A549 (cell line): ENCODE measurements around the gene SCN5A. TPM values are rescaled to one million over a fixed set of nuclear protein-coding genes. Genes with fewer than 3 reads are reported as not detected.

ENCODE experiments used
- ATAC-seq, 2 experiments: fragments of 200-7000 bp in 1 of 2; fragments of >200 bp in 1 of 2; cut with Nextera tagmentation in 1 of 2; cut with Tn5 transposase in 1 of 2; 3 replicates each; pipeline versions ENCODE4 v1.8.0 to v1.9.1; 2018 to 2020; ENCODE audit warnings: mild to moderate bottlenecking in 1 of 2, moderate library complexity in 1 of 2
- CTCF ChIA-PET: fragments of 300-600 bp; sonication (Branson Sonifier 250); formaldehyde crosslinking; extraction: SDS; loops from one replicate; lab custom pipeline; 2021; ENCODE audit warnings: antibody characterized with exemption, inconsistent platforms; lab: Yijun Ruan, JAX
- POLR2A ChIA-PET: fragments of 350-600 bp; formaldehyde crosslinking; extraction: SDS; loops from one replicate; lab custom pipeline; 2021; ENCODE audit warnings: antibody characterized with exemption, inconsistent platforms; lab: Yijun Ruan, JAX
- DNase-seq, 2 experiments: peaks; one replicate each; pipeline versions ENCODE4 v3.0.0 to v3.0.0-alpha.2; 2011 to 2016; ENCODE audit warnings: low read depth in 1 of 2, low spot score in 1 of 2
- FAIRE-seq: peaks from 2 replicates; lab custom pipeline; 2011; peaks lifted over from hg19 to GRCh38; lab: Jason Lieb, UNC
- H3K27ac ChIP-seq, 2 experiments: fragments of >200 bp; sonication (Bioruptor Twin); formaldehyde crosslinking; 3 replicates each; pipeline ENCODE4 v1.5.1; 2016 to 2017
- H3K4me1 ChIP-seq: fragments of >200 bp; sonication (Bioruptor Twin); formaldehyde crosslinking; 3 replicates; pipeline ENCODE4 v1.6.1; 2016
- H3K4me2 ChIP-seq: fragments of >200 bp; sonication (Bioruptor Twin); formaldehyde crosslinking; 3 replicates; pipeline ENCODE4 v1.6.1; 2016
- H3K4me3 ChIP-seq: fragments of >200 bp; sonication (Bioruptor Twin); formaldehyde crosslinking; 3 replicates; pipeline ENCODE4 v1.5.1; 2016
- H3K9me3 ChIP-seq: fragments of >200 bp; sonication (Bioruptor Twin); formaldehyde crosslinking; 3 replicates; pipeline ENCODE4 v1.6.1; 2016
- BHLHE40 ChIP-seq: IDR thresholded peaks from 2 replicates; pipeline ENCODE4 v1.6.1; 2012; ENCODE audit warnings: low read depth, low read length, inconsistent platforms
- CBX2 ChIP-seq: fragments of 200-600 bp; sonication (generic); IDR thresholded peaks from 2 replicates; pipeline ENCODE4 v1.6.1; 2016; ENCODE audit warnings: low read depth, mild to moderate bottlenecking, borderline replicate concordance
- CBX8 ChIP-seq: fragments of 200-600 bp; sonication (generic); IDR thresholded peaks from 2 replicates; pipeline ENCODE4 v1.6.1; 2016
- CHD4 ChIP-seq: fragments of 200-600 bp; sonication (generic); IDR thresholded peaks from 2 replicates; pipeline ENCODE4 v1.6.1; 2016; ENCODE audit warnings: antibody characterized with exemption, mild to moderate bottlenecking, borderline replicate concordance
- EHF ChIP-seq: fragments of 250-450 bp; sonication (Bioruptor Pico); IDR thresholded peaks from 2 replicates; pipeline ENCODE4 v1.5.0; 2020; ENCODE audit warnings: mild to moderate bottlenecking
- HOXA7 ChIP-seq: fragments of 250-450 bp; sonication (Bioruptor Pico); IDR thresholded peaks from 2 replicates; pipeline ENCODE4 v1.5.0; 2020; ENCODE audit warnings: mild to moderate bottlenecking, moderate library complexity
- HOXB13 ChIP-seq: fragments of 250-450 bp; sonication (Bioruptor Pico); IDR thresholded peaks from 2 replicates; pipeline ENCODE4 v1.5.0; 2020; ENCODE audit warnings: low read depth, mild to moderate bottlenecking, moderate library complexity
- MAFK ChIP-seq: fragments of 450-650 bp; IDR thresholded peaks from 2 replicates; pipeline ENCODE4 v1.6.1; 2014; ENCODE audit not compliant: partially characterized antibody
- MAZ ChIP-seq: fragments of 150-350 bp; IDR thresholded peaks from 2 replicates; pipeline ENCODE4 v1.6.1; 2014; ENCODE audit warnings: antibody characterized with exemption, low read depth, low read length, borderline replicate concordance
- NPAS2 ChIP-seq: fragments of 250-450 bp; sonication (Bioruptor Pico); IDR thresholded peaks from 2 replicates; pipeline ENCODE4 v1.8.0; 2022; ENCODE audit warnings: mild to moderate bottlenecking, moderate library complexity, borderline replicate concordance
- PHF8 ChIP-seq: fragments of 200-600 bp; sonication (generic); IDR thresholded peaks from 2 replicates; pipeline ENCODE4 v1.6.1; 2016; ENCODE audit warnings: low read depth, mild to moderate bottlenecking, antibody characterized with exemption, moderate library complexity, borderline replicate concordance
- POLR2AphosphoS2 ChIP-seq: conservative IDR thresholded peaks from 2 replicates; pipeline ENCODE4 v1.6.1; 2012; ENCODE audit warnings: low read length, improper control_type of control experiment, inconsistent platforms
- RARB ChIP-seq: fragments of 250-450 bp; sonication (Bioruptor Pico); IDR thresholded peaks from 2 replicates; pipeline ENCODE4 v1.8.0; 2021; ENCODE audit warnings: mild to moderate bottlenecking, moderate library complexity
- RFX5 ChIP-seq: fragments of 450-650 bp; IDR thresholded peaks from 2 replicates; pipeline ENCODE4 v1.7.1; 2014; ENCODE audit warnings: antibody characterized with exemption, mild to moderate bottlenecking, moderate library complexity
- TFCP2L1 ChIP-seq: fragments of 250-450 bp; sonication (Bioruptor Pico); IDR thresholded peaks from 2 replicates; pipeline ENCODE4 v1.5.0; 2021; ENCODE audit warnings: mild to moderate bottlenecking
- TP53 ChIP-seq: fragments of 250-450 bp; sonication (Bioruptor Pico); IDR thresholded peaks from 2 replicates; pipeline ENCODE4 v1.5.0; 2021; ENCODE audit warnings: mild to moderate bottlenecking, moderate library complexity
- ZFP36 ChIP-seq: fragments of 450-650 bp; IDR thresholded peaks from 2 replicates; pipeline ENCODE4 v1.6.1; 2014; ENCODE audit warnings: borderline replicate concordance; ENCODE audit not compliant: partially characterized antibody
- ZSCAN20 ChIP-seq: fragments of 250-450 bp; sonication (Bioruptor Pico); IDR thresholded peaks from 2 replicates; pipeline ENCODE4 v1.8.0; 2022; ENCODE audit warnings: mild to moderate bottlenecking, moderate library complexity
- WGBS: methylation state at CpG from one replicate; pipeline ENCODE4 v1.1.6; 2017; ENCODE audit errors: missing lambda C conversion rate; 5-methylcytosine and 5-hydroxymethylcytosine counted together
- polyA plus RNA-seq, 4 experiments: library from polyadenylated mRNA; depleted of rRNA in 3 of 4; stranded (reverse); fragments of >200 nt; fragmentation: RNase III in 1 of 4; extraction: RNeasy Plus Mini Kit Qiagen cat#74134 plus additional on column Dnase treatment in 1 of 4; gene quantifications; 2 replicates in 3 of 4; 3 replicates in 1 of 4; pipeline ENCODE4 v1.2.3, GENCODE V29; 2011 to 2017
- TF ChIP-seq, protein P1 (sequence below): IDR thresholded peaks from 2 replicates; pipeline ENCODE4 v1.6.1; 2012; ENCODE audit warnings: low read depth, borderline replicate concordance
- TF ChIP-seq, protein P2 (sequence below): fragments of 250-450 bp; sonication (Bioruptor Pico); IDR thresholded peaks from 2 replicates; pipeline ENCODE4 v1.5.0; 2021; ENCODE audit warnings: mild to moderate bottlenecking, moderate library complexity, borderline replicate concordance
- TF ChIP-seq, protein P3 (sequence below): fragments of 150-350 bp; IDR thresholded peaks from 2 replicates; pipeline ENCODE4 v1.6.1; 2014; ENCODE audit warnings: low read depth, mild to moderate bottlenecking, low read length
- TF ChIP-seq, protein P4 (sequence below): fragments of >200 bp; sonication (Bioruptor Twin); formaldehyde crosslinking; IDR thresholded peaks from 3 replicates; pipeline ENCODE4 v1.5.1; 2016
- TF ChIP-seq, protein P5 (sequence below): IDR thresholded peaks from 2 replicates; pipeline ENCODE4 v1.6.1; 2012
- TF ChIP-seq, protein P6 (sequence below): fragments of 200-600 bp; sonication (generic); IDR thresholded peaks from 2 replicates; pipeline ENCODE4 v1.6.1; 2016; ENCODE audit warnings: antibody characterized with exemption, mild to moderate bottlenecking, moderate library complexity
- TF ChIP-seq, protein P7 (sequence below): fragments of 450-650 bp; IDR thresholded peaks from 2 replicates; pipeline ENCODE4 v1.6.1; 2014; ENCODE audit warnings: antibody characterized with exemption

SCN5A gene
- polyA plus RNA-seq, 2 of the 4 experiments (the other 2 are of a cell fraction): 0.09 to 0.19 TPM

DNA sequence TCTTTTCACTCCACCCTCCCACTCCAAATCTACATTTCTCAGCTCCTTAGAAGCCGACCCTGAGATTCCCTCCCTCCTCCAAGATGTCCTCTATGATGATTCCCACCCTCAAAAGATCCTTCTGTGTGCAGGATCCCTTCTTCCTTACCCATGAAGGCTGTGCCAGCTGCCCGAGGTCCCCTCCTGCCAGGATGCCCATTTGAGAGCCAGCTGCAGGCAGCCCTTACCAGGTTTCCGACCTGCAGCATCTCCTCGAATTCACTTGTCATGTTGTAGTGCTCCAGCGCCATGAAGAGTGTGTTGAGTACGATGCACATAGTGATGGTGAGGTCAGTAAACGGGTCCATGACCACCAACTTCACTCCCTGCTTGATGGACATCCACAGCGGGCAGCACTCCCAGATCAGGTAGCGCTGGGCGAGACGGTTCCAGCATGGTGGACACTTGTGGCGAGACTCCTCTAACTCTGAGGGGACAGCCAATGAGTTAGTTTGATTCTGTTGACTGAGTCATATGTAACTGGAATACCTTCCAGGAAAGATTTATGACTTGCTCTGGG lies 51.9 kb downstream of the SCN5A start (continued):
- TF ChIP-seq EHF (CRISPR knock-in tag): no peak
- no peak for TF ChIP-seq HOXA7 (CRISPR knock-in tag)
- TF ChIP-seq, protein P1, sequence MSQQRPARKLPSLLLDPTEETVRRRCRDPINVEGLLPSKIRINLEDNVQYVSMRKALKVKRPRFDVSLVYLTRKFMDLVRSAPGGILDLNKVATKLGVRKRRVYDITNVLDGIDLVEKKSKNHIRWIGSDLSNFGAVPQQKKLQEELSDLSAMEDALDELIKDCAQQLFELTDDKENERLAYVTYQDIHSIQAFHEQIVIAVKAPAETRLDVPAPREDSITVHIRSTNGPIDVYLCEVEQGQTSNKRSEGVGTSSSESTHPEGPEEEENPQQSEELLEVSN: no peak
- TF ChIP-seq NPAS2 (CRISPR knock-in tag): no peak
- TF ChIP-seq, protein P2, sequence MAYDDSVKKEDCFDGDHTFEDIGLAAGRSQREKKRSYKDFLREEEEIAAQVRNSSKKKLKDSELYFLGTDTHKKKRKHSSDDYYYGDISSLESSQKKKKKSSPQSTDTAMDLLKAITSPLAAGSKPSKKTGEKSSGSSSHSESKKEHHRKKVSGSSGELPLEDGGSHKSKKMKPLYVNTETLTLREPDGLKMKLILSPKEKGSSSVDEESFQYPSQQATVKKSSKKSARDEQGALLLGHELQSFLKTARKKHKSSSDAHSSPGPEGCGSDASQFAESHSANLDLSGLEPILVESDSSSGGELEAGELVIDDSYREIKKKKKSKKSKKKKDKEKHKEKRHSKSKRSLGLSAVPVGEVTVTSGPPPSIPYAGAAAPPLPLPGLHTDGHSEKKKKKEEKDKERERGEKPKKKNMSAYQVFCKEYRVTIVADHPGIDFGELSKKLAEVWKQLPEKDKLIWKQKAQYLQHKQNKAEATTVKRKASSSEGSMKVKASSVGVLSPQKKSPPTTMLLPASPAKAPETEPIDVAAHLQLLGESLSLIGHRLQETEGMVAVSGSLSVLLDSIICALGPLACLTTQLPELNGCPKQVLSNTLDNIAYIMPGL (CRISPR knock-in tag): no peak
- TF ChIP-seq, protein P3, sequence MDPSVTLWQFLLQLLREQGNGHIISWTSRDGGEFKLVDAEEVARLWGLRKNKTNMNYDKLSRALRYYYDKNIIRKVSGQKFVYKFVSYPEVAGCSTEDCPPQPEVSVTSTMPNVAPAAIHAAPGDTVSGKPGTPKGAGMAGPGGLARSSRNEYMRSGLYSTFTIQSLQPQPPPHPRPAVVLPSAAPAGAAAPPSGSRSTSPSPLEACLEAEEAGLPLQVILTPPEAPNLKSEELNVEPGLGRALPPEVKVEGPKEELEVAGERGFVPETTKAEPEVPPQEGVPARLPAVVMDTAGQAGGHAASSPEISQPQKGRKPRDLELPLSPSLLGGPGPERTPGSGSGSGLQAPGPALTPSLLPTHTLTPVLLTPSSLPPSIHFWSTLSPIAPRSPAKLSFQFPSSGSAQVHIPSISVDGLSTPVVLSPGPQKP: no peak
- no peak for TF ChIP-seq ZSCAN20 (CRISPR knock-in tag)
- TF ChIP-seq, protein P4, sequence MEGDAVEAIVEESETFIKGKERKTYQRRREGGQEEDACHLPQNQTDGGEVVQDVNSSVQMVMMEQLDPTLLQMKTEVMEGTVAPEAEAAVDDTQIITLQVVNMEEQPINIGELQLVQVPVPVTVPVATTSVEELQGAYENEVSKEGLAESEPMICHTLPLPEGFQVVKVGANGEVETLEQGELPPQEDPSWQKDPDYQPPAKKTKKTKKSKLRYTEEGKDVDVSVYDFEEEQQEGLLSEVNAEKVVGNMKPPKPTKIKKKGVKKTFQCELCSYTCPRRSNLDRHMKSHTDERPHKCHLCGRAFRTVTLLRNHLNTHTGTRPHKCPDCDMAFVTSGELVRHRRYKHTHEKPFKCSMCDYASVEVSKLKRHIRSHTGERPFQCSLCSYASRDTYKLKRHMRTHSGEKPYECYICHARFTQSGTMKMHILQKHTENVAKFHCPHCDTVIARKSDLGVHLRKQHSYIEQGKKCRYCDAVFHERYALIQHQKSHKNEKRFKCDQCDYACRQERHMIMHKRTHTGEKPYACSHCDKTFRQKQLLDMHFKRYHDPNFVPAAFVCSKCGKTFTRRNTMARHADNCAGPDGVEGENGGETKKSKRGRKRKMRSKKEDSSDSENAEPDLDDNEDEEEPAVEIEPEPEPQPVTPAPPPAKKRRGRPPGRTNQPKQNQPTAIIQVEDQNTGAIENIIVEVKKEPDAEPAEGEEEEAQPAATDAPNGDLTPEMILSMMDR: no peak
- TF ChIP-seq CBX2: no peak
- TF ChIP-seq MAFK: no peak
- TF ChIP-seq, protein P5, sequence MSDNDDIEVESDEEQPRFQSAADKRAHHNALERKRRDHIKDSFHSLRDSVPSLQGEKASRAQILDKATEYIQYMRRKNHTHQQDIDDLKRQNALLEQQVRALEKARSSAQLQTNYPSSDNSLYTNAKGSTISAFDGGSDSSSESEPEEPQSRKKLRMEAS: no peak

DNA sequence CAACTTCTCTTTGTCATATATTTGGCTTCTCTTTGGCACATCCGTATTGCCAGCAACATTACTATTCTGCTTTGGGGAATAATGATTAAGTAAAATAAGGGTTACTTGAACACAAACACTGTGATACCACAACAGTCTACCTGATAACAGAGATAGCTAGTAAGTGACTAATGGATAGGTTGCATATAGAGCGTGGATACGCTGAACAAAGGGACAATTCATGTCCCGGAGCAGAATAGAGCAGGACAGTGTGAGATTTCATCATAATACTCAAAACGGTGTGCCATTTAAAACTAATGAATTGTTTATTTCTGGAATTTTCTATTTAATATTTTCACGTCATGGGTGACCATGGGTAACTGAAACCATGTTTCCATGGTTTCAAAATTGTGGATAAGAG lies 54.1 kb downstream of the SCN5A start:
- H3K27ac ChIP-seq: no peak overlapping the region
- no peak overlapping the region for H3K4me2 ChIP-seq
- no peaks in the 10 kb centered on the region for H3K4me1 ChIP-seq
- no peak for TF ChIP-seq MAZ
- no peak for TF ChIP-seq RFX5
- TF ChIP-seq, protein P6, sequence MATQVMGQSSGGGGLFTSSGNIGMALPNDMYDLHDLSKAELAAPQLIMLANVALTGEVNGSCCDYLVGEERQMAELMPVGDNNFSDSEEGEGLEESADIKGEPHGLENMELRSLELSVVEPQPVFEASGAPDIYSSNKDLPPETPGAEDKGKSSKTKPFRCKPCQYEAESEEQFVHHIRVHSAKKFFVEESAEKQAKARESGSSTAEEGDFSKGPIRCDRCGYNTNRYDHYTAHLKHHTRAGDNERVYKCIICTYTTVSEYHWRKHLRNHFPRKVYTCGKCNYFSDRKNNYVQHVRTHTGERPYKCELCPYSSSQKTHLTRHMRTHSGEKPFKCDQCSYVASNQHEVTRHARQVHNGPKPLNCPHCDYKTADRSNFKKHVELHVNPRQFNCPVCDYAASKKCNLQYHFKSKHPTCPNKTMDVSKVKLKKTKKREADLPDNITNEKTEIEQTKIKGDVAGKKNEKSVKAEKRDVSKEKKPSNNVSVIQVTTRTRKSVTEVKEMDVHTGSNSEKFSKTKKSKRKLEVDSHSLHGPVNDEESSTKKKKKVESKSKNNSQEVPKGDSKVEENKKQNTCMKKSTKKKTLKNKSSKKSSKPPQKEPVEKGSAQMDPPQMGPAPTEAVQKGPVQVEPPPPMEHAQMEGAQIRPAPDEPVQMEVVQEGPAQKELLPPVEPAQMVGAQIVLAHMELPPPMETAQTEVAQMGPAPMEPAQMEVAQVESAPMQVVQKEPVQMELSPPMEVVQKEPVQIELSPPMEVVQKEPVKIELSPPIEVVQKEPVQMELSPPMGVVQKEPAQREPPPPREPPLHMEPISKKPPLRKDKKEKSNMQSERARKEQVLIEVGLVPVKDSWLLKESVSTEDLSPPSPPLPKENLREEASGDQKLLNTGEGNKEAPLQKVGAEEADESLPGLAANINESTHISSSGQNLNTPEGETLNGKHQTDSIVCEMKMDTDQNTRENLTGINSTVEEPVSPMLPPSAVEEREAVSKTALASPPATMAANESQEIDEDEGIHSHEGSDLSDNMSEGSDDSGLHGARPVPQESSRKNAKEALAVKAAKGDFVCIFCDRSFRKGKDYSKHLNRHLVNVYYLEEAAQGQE: no peak
- no peak for TF ChIP-seq ZFP36
- TF ChIP-seq, protein P7, sequence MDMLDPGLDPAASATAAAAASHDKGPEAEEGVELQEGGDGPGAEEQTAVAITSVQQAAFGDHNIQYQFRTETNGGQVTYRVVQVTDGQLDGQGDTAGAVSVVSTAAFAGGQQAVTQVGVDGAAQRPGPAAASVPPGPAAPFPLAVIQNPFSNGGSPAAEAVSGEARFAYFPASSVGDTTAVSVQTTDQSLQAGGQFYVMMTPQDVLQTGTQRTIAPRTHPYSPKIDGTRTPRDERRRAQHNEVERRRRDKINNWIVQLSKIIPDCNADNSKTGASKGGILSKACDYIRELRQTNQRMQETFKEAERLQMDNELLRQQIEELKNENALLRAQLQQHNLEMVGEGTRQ: no peak
- TF ChIP-seq CHD4: no peak
- TF ChIP-seq TP53 (CRISPR knock-in tag): no peak
- TF ChIP-seq BHLHE40: no peak
- no peak for TF ChIP-seq RARB
- TF ChIP-seq CBX8: no peak
- TF ChIP-seq MAFK: no peak
- TF ChIP-seq PHF8: no peak
- TF ChIP-seq TFCP2L1 (CRISPR knock-in tag): no peak
- no peak for TF ChIP-seq POLR2AphosphoS2
- TF ChIP-seq HOXB13 (CRISPR knock-in tag): no peak
- TF ChIP-seq, all 56 proteins: peak for 0
- Histone ChIP-seq H3K9me3 (no peaks in the 10 kb centered on the region; the same call in 2 of the 3 replicates), H3K4me3 (no peak overlapping the region)
- ChIA-PET POLR2A (no interaction called here), CTCF (interaction anchor here (0.8 to 1.0 kb wide), 4 partner anchors 10 to 599 kb away, joined by 3 read pairs; no protein-coding TSS in a partner anchor)
- no peak for ATAC-seq
- no peak for FAIRE-seq
- 36% methylated on average over 6 of the region's 6 CpGs for WGBS
- no peak for DNase-seq
